ENCODE measurements around the gene DCN.

DNA sequence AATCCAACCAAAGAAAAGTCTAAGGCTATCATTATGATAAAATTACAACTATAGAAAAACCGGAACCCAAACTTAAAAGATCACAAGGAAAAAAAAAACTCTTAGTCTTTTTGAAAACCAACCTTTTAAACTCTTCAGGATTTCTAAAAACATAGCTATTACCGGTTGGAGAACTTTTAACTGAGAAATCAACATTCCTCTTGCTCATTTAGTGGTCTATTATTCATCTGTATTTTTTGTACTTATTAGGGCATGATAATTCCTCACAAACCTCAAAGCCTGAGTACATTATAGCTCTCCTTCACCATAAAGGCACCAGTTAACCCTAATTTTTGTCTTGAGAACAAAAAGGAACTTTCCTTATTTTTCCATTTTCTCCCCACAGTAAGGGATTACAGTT lies 81.7 kb downstream of the DCN start:
- TF ChIP-seq, protein P1, sequence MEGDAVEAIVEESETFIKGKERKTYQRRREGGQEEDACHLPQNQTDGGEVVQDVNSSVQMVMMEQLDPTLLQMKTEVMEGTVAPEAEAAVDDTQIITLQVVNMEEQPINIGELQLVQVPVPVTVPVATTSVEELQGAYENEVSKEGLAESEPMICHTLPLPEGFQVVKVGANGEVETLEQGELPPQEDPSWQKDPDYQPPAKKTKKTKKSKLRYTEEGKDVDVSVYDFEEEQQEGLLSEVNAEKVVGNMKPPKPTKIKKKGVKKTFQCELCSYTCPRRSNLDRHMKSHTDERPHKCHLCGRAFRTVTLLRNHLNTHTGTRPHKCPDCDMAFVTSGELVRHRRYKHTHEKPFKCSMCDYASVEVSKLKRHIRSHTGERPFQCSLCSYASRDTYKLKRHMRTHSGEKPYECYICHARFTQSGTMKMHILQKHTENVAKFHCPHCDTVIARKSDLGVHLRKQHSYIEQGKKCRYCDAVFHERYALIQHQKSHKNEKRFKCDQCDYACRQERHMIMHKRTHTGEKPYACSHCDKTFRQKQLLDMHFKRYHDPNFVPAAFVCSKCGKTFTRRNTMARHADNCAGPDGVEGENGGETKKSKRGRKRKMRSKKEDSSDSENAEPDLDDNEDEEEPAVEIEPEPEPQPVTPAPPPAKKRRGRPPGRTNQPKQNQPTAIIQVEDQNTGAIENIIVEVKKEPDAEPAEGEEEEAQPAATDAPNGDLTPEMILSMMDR (IDR thresholded peaks at IDR 0.05), result no peak
- TF ChIP-seq NR3C1 (CRISPR knock-in tag; conservative IDR thresholded peaks at IDR 0.05; ENCODE audit: low read depth), result no peak
- TF ChIP-seq CREM (CRISPR knock-in tag; IDR thresholded peaks at IDR 0.05), result no peak
- no peak for TF ChIP-seq NR1H2 (CRISPR knock-in tag; IDR thresholded peaks at IDR 0.05)

Measured in WTC11 (cell line).